Type B pancreatic cell (in vitro differentiated cells): ENCODE measurements around the gene DCLK1. TPM values are rescaled to one million over a fixed set of nuclear protein-coding genes. Genes with fewer than 3 reads are reported as not detected.
"Not testable (repeated sequence)": the region's sequence is repeated elsewhere in the genome, so short reads cannot be mapped to it uniquely, and the experiment has no call there.

Source experiments
- DNase-seq: peaks from one replicate; pipeline ENCODE4 v3.0.0; 2021; ENCODE audit warnings: mixed read lengths; ENCODE audit not compliant: unreplicated experiment; ENCODE audit errors: extremely low spot score
- H3K27ac Mint-ChIP-seq: 2 replicates; pipeline ENCODE4 v1.8.0; 2021; ENCODE audit warnings: mild to moderate bottlenecking, mixed read lengths
- H3K27me3 Mint-ChIP-seq: 2 replicates; pipeline ENCODE4 v1.8.0; 2021; ENCODE audit warnings: mixed read lengths
- H3K36me3 Mint-ChIP-seq: 2 replicates; pipeline ENCODE4 v1.8.0; 2021; ENCODE audit warnings: mixed read lengths
- H3K4me1 Mint-ChIP-seq: one replicate; pipeline ENCODE4 v1.8.0; 2021; ENCODE audit warnings: mixed read lengths; ENCODE audit not compliant: unreplicated experiment
- H3K4me3 Mint-ChIP-seq: 2 replicates; pipeline ENCODE4 v1.8.0; 2021; ENCODE audit warnings: mild to moderate bottlenecking, mixed read lengths
- H3K9me3 Mint-ChIP-seq: 2 replicates; pipeline ENCODE4 v1.8.0; 2021; ENCODE audit warnings: mixed read lengths
- total RNA-seq: library from RNA; stranded (reverse); gene quantifications from 2 replicates; pipeline ENCODE4 v1.2.1, GENCODE V29; 2021; ENCODE audit warnings: low replicate concordance
- TF ChIP-seq, protein P1 (sequence below): fragments of 200-600 bp; sonication (generic); conservative IDR thresholded peaks from 2 replicates; pipeline ENCODE4 v1.5.0; 2021; ENCODE audit warnings: antibody characterized with exemption, mild to moderate bottlenecking

DCLK1 gene
- total RNA-seq, 1 donor from 2014 or later: 47.1 TPM

DNA sequence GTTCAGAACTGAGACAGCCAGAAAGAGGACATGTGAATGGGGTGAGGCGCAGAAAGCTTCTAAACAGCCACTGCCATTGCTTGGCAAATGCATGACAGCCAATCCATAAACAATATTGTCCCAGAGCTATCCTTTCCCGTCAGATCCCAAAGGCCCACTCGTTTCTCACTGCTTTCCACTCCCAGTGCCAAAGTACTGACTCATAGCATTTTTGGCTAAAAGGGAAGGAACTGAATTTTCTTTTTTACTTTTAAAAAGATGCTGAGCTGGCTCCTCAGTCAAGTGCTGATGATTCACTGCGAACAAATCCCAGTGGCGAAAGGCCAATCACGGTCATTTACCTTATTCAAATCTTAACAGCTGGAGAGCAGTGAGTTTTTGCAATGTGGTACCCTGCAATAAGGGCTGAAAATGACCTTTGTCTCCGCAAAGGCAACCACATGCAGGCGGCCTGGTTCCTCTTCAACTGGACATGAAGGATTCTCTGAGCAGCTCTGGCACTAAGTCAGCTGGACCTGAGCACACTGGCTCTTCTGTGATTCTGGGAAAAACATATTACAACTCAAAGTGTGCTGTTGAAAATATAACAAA is 151.7 kb downstream of the DCLK1 start:
- Mint-ChIP-seq H3K4me3 (no peak overlapping the region), H3K9me3 (peaks cover 5% of the 10 kb centered on the region), H3K27me3 (peaks cover 4% of the 10 kb centered on the region), H3K27ac (no peak overlapping the region), H3K4me1 (peaks cover 5% of the 10 kb centered on the region), H3K36me3 (peaks cover 8% of the 10 kb centered on the region)
- TF ChIP-seq, protein P1, sequence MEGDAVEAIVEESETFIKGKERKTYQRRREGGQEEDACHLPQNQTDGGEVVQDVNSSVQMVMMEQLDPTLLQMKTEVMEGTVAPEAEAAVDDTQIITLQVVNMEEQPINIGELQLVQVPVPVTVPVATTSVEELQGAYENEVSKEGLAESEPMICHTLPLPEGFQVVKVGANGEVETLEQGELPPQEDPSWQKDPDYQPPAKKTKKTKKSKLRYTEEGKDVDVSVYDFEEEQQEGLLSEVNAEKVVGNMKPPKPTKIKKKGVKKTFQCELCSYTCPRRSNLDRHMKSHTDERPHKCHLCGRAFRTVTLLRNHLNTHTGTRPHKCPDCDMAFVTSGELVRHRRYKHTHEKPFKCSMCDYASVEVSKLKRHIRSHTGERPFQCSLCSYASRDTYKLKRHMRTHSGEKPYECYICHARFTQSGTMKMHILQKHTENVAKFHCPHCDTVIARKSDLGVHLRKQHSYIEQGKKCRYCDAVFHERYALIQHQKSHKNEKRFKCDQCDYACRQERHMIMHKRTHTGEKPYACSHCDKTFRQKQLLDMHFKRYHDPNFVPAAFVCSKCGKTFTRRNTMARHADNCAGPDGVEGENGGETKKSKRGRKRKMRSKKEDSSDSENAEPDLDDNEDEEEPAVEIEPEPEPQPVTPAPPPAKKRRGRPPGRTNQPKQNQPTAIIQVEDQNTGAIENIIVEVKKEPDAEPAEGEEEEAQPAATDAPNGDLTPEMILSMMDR: no peak
- no peak for DNase-seq

DNA sequence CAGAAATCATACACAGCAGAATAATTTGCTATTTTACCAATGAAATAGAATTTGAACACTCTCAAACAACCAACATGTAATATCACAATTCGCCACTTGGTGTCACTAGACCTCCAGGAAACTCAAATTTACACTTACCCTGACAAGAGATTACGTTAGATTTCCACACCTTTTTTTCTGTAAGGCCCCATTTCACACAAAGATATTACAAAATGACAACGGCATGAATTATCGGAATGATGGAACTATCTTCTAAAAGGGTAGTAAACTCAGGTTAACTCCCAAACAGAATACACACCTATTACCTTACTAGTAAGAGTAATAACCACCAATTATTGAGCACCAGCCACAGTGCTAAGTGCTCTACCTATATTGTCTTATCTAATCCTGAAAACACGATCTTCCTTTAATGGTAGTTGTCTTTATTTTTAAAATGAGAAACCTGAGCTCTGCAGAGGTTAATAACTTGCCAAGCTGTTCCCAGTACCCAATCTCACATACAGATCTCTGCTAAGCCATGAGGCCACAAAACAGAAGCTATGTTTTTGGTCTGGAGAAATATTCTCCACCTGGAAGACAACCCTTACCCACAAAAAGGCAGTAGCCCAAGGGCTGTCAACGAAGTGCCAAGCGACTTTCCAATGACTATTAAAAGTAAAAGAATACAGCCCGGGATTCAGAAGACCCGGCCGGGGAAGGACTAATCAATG is 152.4 kb downstream of the DCLK1 start:
- TF ChIP-seq, protein P1: peak; percentile 93
- peak overlapping the region; percentile 9 for H3K27ac Mint-ChIP-seq
- H3K36me3 Mint-ChIP-seq: peaks cover 8% of the 10 kb centered on the region
- H3K4me1 Mint-ChIP-seq: peaks cover 5% of the 10 kb centered on the region
- peak overlapping the region; percentile 2 for H3K4me3 Mint-ChIP-seq
- peaks cover 9% of the 10 kb centered on the region for H3K9me3 Mint-ChIP-seq
- no peak for DNase-seq
- peaks cover 4% of the 10 kb centered on the region for H3K27me3 Mint-ChIP-seq

DNA sequence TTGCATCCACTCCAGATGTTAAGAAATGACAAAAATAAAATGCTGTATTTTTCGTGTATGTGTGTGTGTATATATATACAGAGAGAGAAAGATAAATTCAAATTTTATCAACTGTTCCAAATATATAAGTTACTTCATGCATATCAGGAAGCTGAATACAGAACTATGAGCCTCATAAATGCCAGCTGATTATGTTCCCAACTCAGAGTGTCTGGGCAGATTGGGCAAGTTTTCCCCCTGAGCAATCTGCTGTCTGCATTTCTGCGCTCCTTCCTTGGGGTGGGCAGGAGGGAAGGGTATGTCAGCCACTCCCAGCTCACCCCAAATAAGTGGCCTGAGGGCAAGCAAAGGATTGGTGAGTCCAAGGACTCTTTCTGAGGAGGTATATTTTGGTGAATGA is 154.1 kb downstream of the DCLK1 start:
- no peak for DNase-seq
- TF ChIP-seq, protein P1: no peak
- Mint-ChIP-seq H3K4me3 (no peak overlapping the region), H3K36me3 (peaks cover 8% of the 10 kb centered on the region), H3K27me3 (peaks cover 4% of the 10 kb centered on the region), H3K4me1 (peaks cover 5% of the 10 kb centered on the region), H3K9me3 (peaks cover 13% of the 10 kb centered on the region), H3K27ac (no peak overlapping the region)

DNA sequence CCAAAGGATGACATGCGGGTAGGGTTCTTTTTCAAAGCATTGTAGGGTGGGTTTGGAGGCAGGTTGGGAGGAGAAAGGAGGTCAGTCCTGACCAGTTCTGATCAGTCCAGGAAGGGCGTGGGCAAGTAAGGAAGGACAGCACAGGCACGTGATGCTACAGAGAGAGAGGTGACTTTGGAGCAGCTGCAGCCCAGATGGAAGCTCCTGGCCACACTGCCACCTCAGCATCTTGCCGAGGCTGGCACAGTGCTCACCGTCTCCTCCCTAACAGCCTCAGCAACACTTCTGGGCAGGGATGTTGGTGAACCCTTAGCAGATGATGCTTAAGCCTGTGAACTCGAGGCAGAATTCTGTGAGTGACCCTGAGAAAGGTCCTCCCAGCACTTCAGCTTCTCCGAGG is 155.1 kb downstream of the DCLK1 start:
- Mint-ChIP-seq H3K36me3 (peaks cover 8% of the 10 kb centered on the region), H3K27ac (no peak overlapping the region), H3K4me1 (peaks cover 5% of the 10 kb centered on the region), H3K4me3 (no peak overlapping the region), H3K27me3 (peaks cover 4% of the 10 kb centered on the region), H3K9me3 (peaks cover 13% of the 10 kb centered on the region)
- TF ChIP-seq, protein P1: no peak
- DNase-seq: no peak

DNA sequence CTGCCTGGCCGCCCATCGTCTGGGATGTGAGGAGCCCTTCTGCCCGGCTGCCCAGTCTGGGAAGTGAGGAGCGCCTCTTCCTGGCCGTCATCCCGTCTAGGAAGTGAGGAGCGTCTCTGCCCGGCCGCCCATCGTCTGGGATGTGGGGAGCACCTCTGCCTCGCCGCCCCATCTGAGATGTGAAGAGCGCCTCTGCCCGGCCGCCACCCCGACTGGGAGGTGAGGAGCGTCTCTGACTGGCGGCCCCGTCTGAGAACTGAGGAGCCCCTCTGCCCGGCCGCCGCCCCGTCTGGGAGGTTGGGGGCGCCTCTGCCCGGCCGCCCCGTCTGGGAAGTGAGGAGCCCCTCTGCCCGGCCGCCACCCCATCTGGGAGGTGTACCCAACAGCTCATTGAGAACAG is 164.2 kb downstream of the DCLK1 start:
- not testable (repeated sequence) for H3K9me3 Mint-ChIP-seq, H3K27me3 Mint-ChIP-seq, H3K36me3 Mint-ChIP-seq, H3K4me3 Mint-ChIP-seq, DNase-seq, H3K4me1 Mint-ChIP-seq, H3K27ac Mint-ChIP-seq

DNA sequence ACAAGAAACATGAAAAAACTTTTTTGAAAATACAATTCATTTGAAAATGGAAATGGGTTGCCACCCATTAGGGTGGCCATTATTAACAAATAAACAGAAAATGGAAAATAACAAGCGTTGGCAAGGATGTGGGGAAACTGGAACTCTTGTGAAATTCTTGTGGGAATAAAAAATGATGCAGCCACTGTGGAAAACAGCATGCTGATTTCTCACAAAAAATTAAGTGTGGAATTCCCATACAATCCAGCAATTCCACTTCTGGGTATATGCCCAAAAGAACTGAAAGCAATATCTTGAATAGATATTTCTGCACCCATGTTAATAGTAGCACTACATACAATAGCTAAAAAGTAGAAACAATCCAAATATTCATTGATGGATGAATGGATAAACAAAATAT is 165.2 kb downstream of the DCLK1 start:
- Mint-ChIP-seq H3K4me3 (no peak overlapping the region), H3K27me3 (peaks cover 4% of the 10 kb centered on the region), H3K36me3 (peaks cover 10% of the 10 kb centered on the region), H3K4me1 (peaks cover 15% of the 10 kb centered on the region), H3K9me3 (peaks cover 10% of the 10 kb centered on the region), H3K27ac (no peak overlapping the region)
- DNase-seq: no peak
- TF ChIP-seq, protein P1: no peak
